T-cell (primary cell): ENCODE measurements around the gene CEBPE. TPM values are rescaled to one million over a fixed set of nuclear protein-coding genes. Genes with fewer than 3 reads are reported as not detected.
A peak's percentile ranks its signal among the peaks of the same experiment; 100 is the strongest.

Experiments
- ATAC-seq, 4 experiments: fragments of 200-7000 bp in 3 of 4; fragments of 150-1000 bp in 1 of 4; cut with Tn5 transposase; replicated peaks in 1 of 4; 1 replicate in 3 of 4; 2 replicates in 1 of 4; pipeline ENCODE4 v1.10.0; 2021; ENCODE audit warnings: moderate library complexity in 3 of 4, mild to moderate bottlenecking in 2 of 4, moderate number of reproducible peaks in 1 of 4
- CTCF ChIA-PET, 2 donors: fragments of 300-600 bp; sonication (Branson Sonifier 250); formaldehyde crosslinking; loops; one replicate each; lab custom pipeline; 2022; ENCODE audit warnings: antibody characterized with exemption in 2 of 2; lab: Charles Lee
- POLR2A ChIA-PET, 2 donors: fragments of 300-600 bp; sonication (Branson Sonifier 250); formaldehyde crosslinking; loops; one replicate each; lab custom pipeline; 2022; ENCODE audit warnings: antibody characterized with exemption in 2 of 2; lab: Charles Lee
- DNase-seq, 35 experiments: peaks; one replicate each; pipeline versions ENCODE4 v3.0.0 to v3.0.0-alpha.2; 2013 to 2023
- H3K27ac ChIP-seq: one replicate; pipeline ENCODE4 v1.5.1; 2013; ENCODE audit warnings: low read length
- H3K27me3 ChIP-seq, 2 experiments: replicated peaks in 1 of 2; 1 replicate in 1 of 2; 2 replicates in 1 of 2; pipeline versions ENCODE4 v1.6.1 to v1.7.0; 2013; ENCODE audit warnings: low read length in 1 of 2, mixed read lengths in 1 of 2; ENCODE audit not compliant: control insufficient read depth in 2 of 2, insufficient read depth in 2 of 2; ENCODE audit errors: extremely low read depth in 1 of 2
- H3K36me3 ChIP-seq, 2 donors: 1 replicate in 1 of 2; 2 replicates in 1 of 2; pipeline versions ENCODE4 v1.6.1 to v1.7.0; 2013; ENCODE audit warnings: low read length in 1 of 2; ENCODE audit not compliant: control insufficient read depth in 2 of 2, insufficient read depth in 1 of 2; ENCODE audit errors: extremely low read depth in 1 of 2
- H3K4me1 ChIP-seq, 2 experiments: 1 replicate in 1 of 2; 2 replicates in 1 of 2; pipeline versions ENCODE4 v1.6.1 to v1.7.0; 2013; ENCODE audit warnings: low read length in 2 of 2, mixed read lengths in 1 of 2; ENCODE audit not compliant: insufficient read depth in 2 of 2, control insufficient read depth in 1 of 2; ENCODE audit errors: extremely low read depth in 1 of 2
- H3K4me3 ChIP-seq, 2 donors: 1 replicate in 1 of 2; 2 replicates in 1 of 2; pipeline versions ENCODE4 v1.5.1 to v1.7.0; 2013; ENCODE audit warnings: mild to moderate bottlenecking in 2 of 2, low read length in 1 of 2, moderate library complexity in 1 of 2; ENCODE audit not compliant: control insufficient read depth in 1 of 2; ENCODE audit errors: extremely low read depth in 1 of 2
- H3K9me3 ChIP-seq: 2 replicates; pipeline ENCODE4 v1.7.0; 2013
- H3K27ac Mint-ChIP-seq, 2 donors: one replicate each; pipeline ENCODE4 v1.8.0; 2020 to 2021; ENCODE audit warnings: mild to moderate bottlenecking in 2 of 2, mixed read lengths in 2 of 2
- H3K27me3 Mint-ChIP-seq, 2 donors: one replicate each; pipeline ENCODE4 v1.8.0; 2021 to 2022; ENCODE audit warnings: mixed read lengths in 2 of 2
- H3K36me3 Mint-ChIP-seq: one replicate; pipeline ENCODE4 v1.8.0; 2021; ENCODE audit warnings: mixed read lengths
- H3K4me1 Mint-ChIP-seq, 3 donors: one replicate each; pipeline ENCODE4 v1.8.0; 2020 to 2022; ENCODE audit warnings: mixed read lengths in 3 of 3, mild to moderate bottlenecking in 1 of 3
- H3K4me3 Mint-ChIP-seq, 3 donors: one replicate each; pipeline ENCODE4 v1.8.0; 2020 to 2022; ENCODE audit warnings: mild to moderate bottlenecking in 3 of 3, mixed read lengths in 3 of 3, moderate library complexity in 3 of 3
- H3K9me3 Mint-ChIP-seq, 3 donors: one replicate each; pipeline ENCODE4 v1.8.0; 2020 to 2022; ENCODE audit warnings: mixed read lengths in 3 of 3
- WGBS: methylation state at CpG from one replicate; pipeline ENCODE4 v1.1.5; 2013; ENCODE audit warnings: missing lambda C conversion rate; ENCODE audit not compliant: insufficient coverage; 5-methylcytosine and 5-hydroxymethylcytosine counted together
- total RNA-seq, 35 experiments: library from RNA in 6 of 35; stranded (reverse) in 6 of 35; fragments of 120-200 nt in 1 of 35; gene quantifications; one replicate each; pipeline versions ENCODE4 v1.2.1 to v1.2.4 and lab custom pipeline; 2013 to 2026

CEBPE gene
- total RNA-seq, 5 donors from 2014 or later (not counting 1 experiment from before 2014, with no cell fraction given) = 0.33 to 0.82 (median 0.53) TPM

- H3K36me3 Mint-ChIP-seq = peaks cover 45% of the 10 kb centered on the region
- POLR2A ChIA-PET = interaction anchor here (0.6 to 2.1 kb wide), 11 partner anchors 17 to 1822 kb away, joined by 3 to 14 read pairs (median 3); partner anchors contain the start of genes CEBPE (in 1 of the 2), HOMEZ (in 1 of the 2) and PABPN1 (in 1 of the 2)
- CTCF ChIA-PET = interaction anchor here (0.5 to 2.8 kb wide), 18 partner anchors 15 to 1237 kb away, joined by 3 to 46 read pairs (median 7); partner anchors contain the start of genes DAD1 (in 1 of the 2), LRP10 (in 1 of the 2), PABPN1 (in 1 of the 2) and PRMT5 (in 1 of the 2)
- Histone ChIP-seq H3K27ac (peak overlapping the region; percentile 94), H3K36me3 (peaks cover 3 to 57% of the 10 kb centered on the region in 2 donors), H3K27me3 (no peaks in the 10 kb centered on the region), H3K4me3 (peak overlapping the region; percentile 77 to 91), H3K9me3 (no peaks in the 10 kb centered on the region), H3K4me1 (peaks cover 18 to 23% of the 10 kb centered on the region in 2 experiments)
- H3K4me1 Mint-ChIP-seq = peaks cover 22 to 61% (median 35%) of the 10 kb centered on the region in 3 donors
- H3K27me3 Mint-ChIP-seq = no peaks in the 10 kb centered on the region
- no peak overlapping the region for H3K4me3 Mint-ChIP-seq
- DNase-seq (peak in 3 of 35 experiments; percentile 60 to 74 (median 63)), ATAC-seq (no peak)
- WGBS = 4% methylated on average over 5 of the region's 14 CpGs
- no peaks in the 10 kb centered on the region for H3K9me3 Mint-ChIP-seq
- H3K27ac Mint-ChIP-seq = no peak overlapping the region
These were observed 24.9 kb downstream of the CEBPE start for GRCh38 chr14:23093991-23094665.

GRCh38 chr14:23093526-23093925, 25.5 kb downstream of the CEBPE start:
- Mint-ChIP-seq H3K4me3 (no peak overlapping the region), H3K4me1 (peaks cover 22 to 58% (median 33%) of the 10 kb centered on the region in 3 donors), H3K27ac (no peak overlapping the region), H3K36me3 (peaks cover 39% of the 10 kb centered on the region), H3K9me3 (no peaks in the 10 kb centered on the region), H3K27me3 (no peaks in the 10 kb centered on the region)
- peaks cover 3 to 57% of the 10 kb centered on the region in 2 donors for H3K36me3 ChIP-seq
- DNase-seq (no peak), ATAC-seq (no peak)
- WGBS = 86% methylated on average over 1 of the region's 2 CpGs
- no peak overlapping the region for H3K27ac ChIP-seq
- no peaks in the 10 kb centered on the region for H3K9me3 ChIP-seq
- CTCF ChIA-PET = interaction anchor here in 1 of 2 donors (2.1 to 2.8 kb wide), 4 partner anchors 17 to 28 kb away, joined by 18 to 46 read pairs (median 36); no protein-coding TSS in a partner anchor
- no peaks in the 10 kb centered on the region for H3K27me3 ChIP-seq
- H3K4me1 ChIP-seq = peaks cover 18 to 23% of the 10 kb centered on the region in 2 experiments
- POLR2A ChIA-PET = interaction anchor here in 1 of 2 donors (1.8 kb wide), 2 partner anchors 22 to 25 kb away, joined by 7 to 9 read pairs; no protein-coding TSS in a partner anchor
- peak overlapping the region; percentile 77 to 91 for H3K4me3 ChIP-seq

- no peaks in the 10 kb centered on the region for H3K27me3 ChIP-seq
- Mint-ChIP-seq H3K9me3 (no peaks in the 10 kb centered on the region), H3K27me3 (no peaks in the 10 kb centered on the region), H3K27ac (peak overlapping the region in 1 of 2 donors; percentile 34), H3K4me3 (no peak overlapping the region), H3K4me1 (peaks cover 26 to 53% (median 31%) of the 10 kb centered on the region in 3 donors), H3K36me3 (peaks cover 35% of the 10 kb centered on the region)
- no peak overlapping the region for H3K27ac ChIP-seq
- peaks cover 18 to 23% of the 10 kb centered on the region in 2 experiments for H3K4me1 ChIP-seq
- 100% methylated on average over 1 of the region's 2 CpGs for WGBS
- DNase-seq = no peak
- ChIA-PET CTCF (interaction anchor here in 1 of 2 donors (1.0 to 1.5 kb wide), 2 partner anchors 24 to 28 kb away, joined by 4 to 9 read pairs; no protein-coding TSS in a partner anchor), POLR2A (interaction anchor here in 1 of 2 donors (1.1 kb wide), 1 partner anchor 16 kb away, joined by 6 read pairs; no protein-coding TSS in a partner anchor)
- no peak for ATAC-seq
- no peaks in the 10 kb centered on the region for H3K9me3 ChIP-seq
- H3K36me3 ChIP-seq = peaks cover 3 to 57% of the 10 kb centered on the region in 2 donors
- no peak overlapping the region for H3K4me3 ChIP-seq
These were observed 26.0 kb downstream of the CEBPE start for GRCh38 chr14:23093104-23093503.

- no peaks in the 10 kb centered on the region for H3K27me3 ChIP-seq
- WGBS = 95% methylated on average over 5 of the region's 12 CpGs
- Mint-ChIP-seq H3K9me3 (no peaks in the 10 kb centered on the region), H3K4me1 (peaks cover 26 to 51% (median 41%) of the 10 kb centered on the region in 3 donors), H3K27ac (no peak overlapping the region), H3K36me3 (peaks cover 34% of the 10 kb centered on the region), H3K27me3 (no peaks in the 10 kb centered on the region), H3K4me3 (no peak overlapping the region)
- H3K9me3 ChIP-seq = no peaks in the 10 kb centered on the region
- POLR2A ChIA-PET = interaction anchor here (0.6 to 1.1 kb wide), 3 partner anchors 14 to 1267 kb away, joined by 3 to 6 read pairs (median 3); no protein-coding TSS in a partner anchor
- H3K4me1 ChIP-seq = peaks cover 12 to 13% of the 10 kb centered on the region in 2 experiments
- no peak for ATAC-seq
- H3K36me3 ChIP-seq = peaks cover 3 to 65% of the 10 kb centered on the region in 2 donors
- H3K4me3 ChIP-seq = no peak overlapping the region
- no peak for DNase-seq
- H3K27ac ChIP-seq = no peak overlapping the region
- CTCF ChIA-PET = interaction anchor here in 1 of 2 donors (0.5 to 2.4 kb wide), 8 partner anchors 10 to 120 kb away, joined by 3 to 11 read pairs (median 6); no protein-coding TSS in a partner anchor
These were observed 27.5 kb downstream of the CEBPE start for GRCh38 chr14:23091294-23092225.

- Histone ChIP-seq H3K36me3 (peaks cover 3 to 78% of the 10 kb centered on the region in 2 donors), H3K4me1 (peaks cover 11 to 12% of the 10 kb centered on the region in 2 experiments), H3K27ac (no peak overlapping the region), H3K27me3 (no peaks in the 10 kb centered on the region), H3K4me3 (no peak overlapping the region), H3K9me3 (no peaks in the 10 kb centered on the region)
- Mint-ChIP-seq H3K4me3 (no peak overlapping the region), H3K27ac (no peak overlapping the region), H3K4me1 (peaks cover 31 to 59% (median 52%) of the 10 kb centered on the region in 3 donors), H3K27me3 (no peaks in the 10 kb centered on the region), H3K36me3 (peaks cover 41% of the 10 kb centered on the region), H3K9me3 (no peaks in the 10 kb centered on the region)
- WGBS = 100% methylated on average over 1 of the region's 4 CpGs
- no peak for DNase-seq
- ATAC-seq = no peak
- POLR2A ChIA-PET = interaction anchor here in 1 of 2 donors (0.6 kb wide), 1 partner anchor 9 kb away, joined by 7 read pairs; no protein-coding TSS in a partner anchor
- CTCF ChIA-PET = interaction anchor here (1.1 to 2.4 kb wide), 4 partner anchors 9 to 66 kb away, joined by 3 to 11 read pairs (median 7); no protein-coding TSS in a partner anchor
These were observed 28.8 kb downstream of the CEBPE start for GRCh38 chr14:23090254-23090636.
